ENCODE measurements around the gene CSGALNACT2.

CSGALNACT2 gene

DNA sequence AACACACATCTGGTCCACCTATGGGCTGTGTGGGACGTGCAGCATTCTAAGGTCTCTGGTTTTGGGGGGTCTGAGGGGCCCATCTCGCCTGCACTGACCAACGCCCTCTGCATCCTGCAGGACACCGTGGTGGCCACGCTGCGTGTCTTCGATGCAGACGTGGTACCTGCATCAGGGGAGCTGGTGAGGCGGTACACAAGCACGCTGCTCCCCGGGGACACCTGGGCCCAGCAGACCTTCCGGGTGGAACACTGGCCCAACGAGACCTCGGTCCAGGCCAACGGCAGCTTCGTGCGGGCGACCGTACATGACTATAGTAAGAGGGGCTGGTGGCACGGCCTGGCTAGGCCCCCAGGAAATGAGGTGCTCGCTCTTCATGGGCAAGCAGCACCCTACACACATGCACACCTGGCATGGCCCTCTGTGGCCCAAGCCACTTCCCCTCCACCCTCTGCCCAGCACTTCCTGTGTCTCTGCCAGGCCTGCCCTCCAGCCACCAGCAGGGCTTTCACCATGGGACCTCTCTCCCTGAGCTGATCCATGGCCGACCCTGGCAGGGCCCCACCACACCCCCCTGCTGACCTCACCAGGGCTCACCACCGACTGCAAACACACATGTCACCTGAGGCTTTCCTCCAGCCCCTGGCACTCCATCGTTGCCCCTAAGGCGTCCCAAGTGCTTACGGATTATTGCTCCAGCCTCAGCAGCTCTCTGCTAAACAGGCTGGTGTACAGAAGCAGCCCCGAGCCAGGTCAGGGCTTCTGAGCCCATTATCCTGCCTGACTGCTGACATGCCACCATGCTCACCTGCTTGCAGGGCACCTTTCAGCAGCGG is 31.8 kb upstream of the CSGALNACT2 start:
- no peak overlapping the region for H3K4me3 ChIP-seq (ENCODE audit: low read depth, low read length)
- peak; percentile 21 for DNase-seq (ENCODE audit: low read depth)
- no peak for TF ChIP-seq CTCF (IDR thresholded peaks at IDR 0.05; ENCODE audit: insufficient read depth, low read depth, low read length, missing control alignments)

GRCh38 chr10:43108951-43109350 is 29.3 kb upstream of the CSGALNACT2 start:
- no peak for TF ChIP-seq CTCF (IDR thresholded peaks at IDR 0.05; ENCODE audit: insufficient read depth, low read depth, low read length, missing control alignments)
- no peak for DNase-seq (ENCODE audit: low read depth)
- H3K4me3 ChIP-seq (ENCODE audit: low read depth, low read length), result no peak overlapping the region

DNA sequence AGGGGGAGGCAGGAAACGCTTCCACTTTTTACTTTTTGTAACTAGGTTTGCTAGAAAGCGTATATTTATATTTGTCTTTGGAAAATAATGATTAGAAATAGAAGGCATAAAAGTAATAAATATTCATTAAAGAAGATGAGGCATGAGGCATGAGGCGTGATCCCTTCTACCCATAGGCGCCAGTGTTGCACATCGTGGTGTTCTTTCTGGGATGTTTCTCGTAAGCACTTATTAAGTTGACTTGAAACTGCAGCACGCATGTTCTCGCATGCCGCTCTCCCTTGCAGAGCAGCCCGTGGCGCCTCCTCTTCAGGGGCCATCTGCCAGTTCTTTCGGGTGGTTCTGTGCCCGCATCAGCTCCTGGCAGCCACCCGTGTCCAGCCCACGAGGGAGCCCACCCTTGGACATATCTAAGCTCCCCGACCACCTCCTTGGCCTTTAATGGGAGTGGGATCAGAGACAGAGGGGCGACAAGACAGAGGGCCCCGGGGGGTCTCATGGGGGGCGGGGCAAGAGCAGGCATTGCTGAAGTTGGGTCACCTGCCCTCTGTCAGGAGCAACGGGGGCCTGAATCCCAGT is 28.5 kb upstream of the CSGALNACT2 start:
- no peak overlapping the region for H3K4me3 ChIP-seq (ENCODE audit: low read depth, low read length)
- no peak for DNase-seq (ENCODE audit: low read depth)
- TF ChIP-seq CTCF (IDR thresholded peaks at IDR 0.05; ENCODE audit: insufficient read depth, low read depth, low read length, missing control alignments), result no peak

GRCh38 chr10:43110338-43111071 is 27.7 kb upstream of the CSGALNACT2 start:
- DNase-seq (ENCODE audit: low read depth), result peak; percentile 54
- H3K4me3 ChIP-seq (ENCODE audit: low read depth, low read length), result no peak overlapping the region
- no peak for TF ChIP-seq CTCF (IDR thresholded peaks at IDR 0.05; ENCODE audit: insufficient read depth, low read depth, low read length, missing control alignments)

DNA sequence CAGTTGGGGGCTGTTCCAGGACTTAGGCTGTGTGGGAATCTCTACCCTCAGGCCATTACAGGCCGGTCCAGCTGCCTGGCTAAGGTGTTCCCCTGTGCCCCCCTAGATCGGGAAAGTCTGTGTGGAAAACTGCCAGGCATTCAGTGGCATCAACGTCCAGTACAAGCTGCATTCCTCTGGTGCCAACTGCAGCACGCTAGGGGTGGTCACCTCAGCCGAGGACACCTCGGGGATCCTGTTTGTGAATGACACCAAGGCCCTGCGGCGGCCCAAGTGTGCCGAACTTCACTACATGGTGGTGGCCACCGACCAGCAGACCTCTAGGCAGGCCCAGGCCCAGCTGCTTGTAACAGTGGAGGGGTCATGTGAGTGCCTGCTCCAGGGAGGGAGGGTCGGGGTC is 27.1 kb upstream of the CSGALNACT2 start:
- no peak for DNase-seq (ENCODE audit: low read depth)
- H3K4me3 ChIP-seq (ENCODE audit: low read depth, low read length), result no peak overlapping the region
- no peak for TF ChIP-seq CTCF (IDR thresholded peaks at IDR 0.05; ENCODE audit: insufficient read depth, low read depth, low read length, missing control alignments)

DNA sequence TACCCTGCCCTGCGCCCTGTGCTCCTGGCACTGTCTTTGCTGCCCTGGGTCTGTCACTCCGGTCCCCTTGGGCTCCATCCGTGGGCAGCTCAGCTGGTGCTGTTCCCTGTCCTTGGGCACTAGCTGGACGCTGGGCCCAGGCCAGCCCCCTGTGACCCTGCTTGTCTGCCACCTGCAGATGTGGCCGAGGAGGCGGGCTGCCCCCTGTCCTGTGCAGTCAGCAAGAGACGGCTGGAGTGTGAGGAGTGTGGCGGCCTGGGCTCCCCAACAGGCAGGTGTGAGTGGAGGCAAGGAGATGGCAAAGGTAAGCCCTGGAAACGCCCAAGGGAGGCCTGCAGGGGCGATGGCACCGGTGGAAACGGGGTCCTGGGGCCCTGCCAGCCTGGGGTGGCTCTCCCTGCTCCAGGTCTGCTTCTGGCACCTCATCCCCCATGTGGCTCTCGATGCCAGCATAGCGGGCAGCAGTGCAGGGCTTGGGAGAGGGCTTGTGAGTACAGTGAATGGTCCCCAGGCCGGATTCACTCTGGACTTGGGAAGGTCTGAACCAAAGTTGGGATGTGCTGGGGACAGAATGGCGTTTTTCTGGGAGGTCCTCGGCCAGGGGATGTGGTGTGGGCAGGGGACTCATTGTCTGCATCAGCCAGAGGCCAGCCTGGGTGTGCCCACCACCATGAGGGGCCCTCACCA is 26.2 kb upstream of the CSGALNACT2 start:
- H3K4me3 ChIP-seq (ENCODE audit: low read depth, low read length), result no peak overlapping the region
- no peak for DNase-seq (ENCODE audit: low read depth)
- TF ChIP-seq CTCF (IDR thresholded peaks at IDR 0.05; ENCODE audit: insufficient read depth, low read depth, low read length, missing control alignments), result no peak

Data from GM12865 (cell line).